Epithelial cell of umbilical artery (primary cell): ENCODE results near the gene SUMO2. TPM values are rescaled to one million over a fixed set of nuclear protein-coding genes. Genes with fewer than 3 reads are reported as not detected.

Experiments
- total RNA-seq: library from RNA; depleted of rRNA; stranded (reverse); fragments of >200 nt; gene quantifications from 2 replicates; pipeline ENCODE4 v1.2.3, GENCODE V29; 2014

The SUMO2 gene
- 137 and 147 TPM in 2 replicates for total RNA-seq

DNA sequence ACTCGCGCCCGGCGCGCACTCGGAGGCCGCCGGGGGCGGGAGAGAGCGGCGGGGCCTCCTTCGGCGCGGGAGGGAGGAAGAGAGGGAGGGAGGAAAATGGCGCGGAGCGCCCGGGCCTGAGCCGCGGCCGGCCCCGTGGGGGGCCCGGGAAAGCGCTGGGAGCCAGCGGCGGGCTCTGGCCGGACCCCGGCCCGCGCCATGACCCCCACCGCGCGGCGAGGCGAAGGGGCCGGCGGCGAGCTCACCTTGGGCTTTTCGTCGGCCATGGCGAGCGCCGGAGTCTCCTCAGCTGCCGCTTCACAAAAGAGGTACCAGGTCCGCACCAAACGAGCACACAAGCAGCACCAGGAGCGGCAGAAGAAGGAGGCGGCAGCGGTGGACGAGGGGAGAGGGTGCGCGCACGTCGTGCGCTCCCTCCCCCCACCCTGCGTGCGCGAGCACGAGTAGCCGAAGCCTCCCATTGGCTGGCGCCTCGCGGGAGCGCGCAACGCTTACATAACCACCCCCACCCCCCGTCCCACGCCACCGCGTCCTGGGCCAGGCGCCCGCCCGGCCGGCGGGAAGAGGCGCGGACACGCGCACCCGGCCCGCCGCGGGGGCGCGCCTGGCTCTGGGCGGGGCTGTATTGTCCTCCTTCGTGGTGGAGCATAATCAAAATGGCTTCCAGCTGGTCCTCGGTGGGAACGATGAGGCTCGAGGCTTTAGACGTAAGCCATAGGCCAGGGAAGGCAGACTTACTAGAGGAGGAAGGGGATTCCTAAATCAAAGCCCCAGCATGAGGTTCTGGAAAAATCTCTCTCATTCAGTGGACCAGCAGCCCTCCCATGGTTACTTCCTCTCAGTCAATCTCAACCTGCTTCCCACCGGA is at the start of gene SUMO2:
TSS of gene SUMO2 (minus strand) at position 391 of the 868 bp plus-strand sequence. CDS start at position 266, 125 bp downstream.

DNA sequence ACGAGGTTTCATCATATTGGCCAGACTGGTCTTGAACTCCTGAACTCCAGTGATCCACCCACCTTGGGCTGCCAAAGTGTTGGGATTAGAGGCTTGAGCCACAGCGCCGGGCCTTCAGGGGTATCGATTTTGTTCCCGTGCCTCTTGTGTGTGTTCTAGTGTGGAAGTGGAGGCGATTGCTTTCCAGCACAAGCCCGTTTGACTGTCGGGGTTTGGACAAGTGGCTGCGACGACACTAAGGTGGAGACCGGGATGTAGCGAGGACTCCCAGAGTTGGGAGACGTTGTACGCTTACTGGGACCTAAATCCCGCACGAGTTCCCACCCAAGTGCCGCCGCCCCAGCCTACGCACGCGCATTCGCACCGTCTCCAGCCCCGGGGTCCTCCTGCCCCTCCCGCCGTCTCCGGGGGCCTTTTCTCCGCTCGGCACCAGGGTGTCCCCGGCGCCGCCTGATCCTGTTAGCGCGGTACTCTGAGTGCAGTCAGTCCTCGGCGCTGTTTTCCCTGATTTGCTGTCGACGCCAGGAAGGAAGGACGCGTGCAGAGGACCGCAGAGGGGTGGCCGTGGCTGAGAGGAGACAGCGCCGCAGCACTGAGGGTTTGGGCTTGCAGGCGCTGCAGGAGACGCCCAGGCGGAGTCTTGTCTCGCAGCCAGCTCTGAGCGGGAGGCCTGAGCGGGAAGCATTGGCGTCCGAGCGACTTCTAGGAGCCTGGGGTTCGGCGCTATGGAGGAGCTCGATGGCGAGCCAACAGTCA is 22.5 kb upstream of the SUMO2 start, which contains the start of gene NUP85:
TSS of gene NUP85 (plus strand) at position 643 of the 756 bp plus-strand sequence. CDS start at position 726, 83 bp downstream.

DNA sequence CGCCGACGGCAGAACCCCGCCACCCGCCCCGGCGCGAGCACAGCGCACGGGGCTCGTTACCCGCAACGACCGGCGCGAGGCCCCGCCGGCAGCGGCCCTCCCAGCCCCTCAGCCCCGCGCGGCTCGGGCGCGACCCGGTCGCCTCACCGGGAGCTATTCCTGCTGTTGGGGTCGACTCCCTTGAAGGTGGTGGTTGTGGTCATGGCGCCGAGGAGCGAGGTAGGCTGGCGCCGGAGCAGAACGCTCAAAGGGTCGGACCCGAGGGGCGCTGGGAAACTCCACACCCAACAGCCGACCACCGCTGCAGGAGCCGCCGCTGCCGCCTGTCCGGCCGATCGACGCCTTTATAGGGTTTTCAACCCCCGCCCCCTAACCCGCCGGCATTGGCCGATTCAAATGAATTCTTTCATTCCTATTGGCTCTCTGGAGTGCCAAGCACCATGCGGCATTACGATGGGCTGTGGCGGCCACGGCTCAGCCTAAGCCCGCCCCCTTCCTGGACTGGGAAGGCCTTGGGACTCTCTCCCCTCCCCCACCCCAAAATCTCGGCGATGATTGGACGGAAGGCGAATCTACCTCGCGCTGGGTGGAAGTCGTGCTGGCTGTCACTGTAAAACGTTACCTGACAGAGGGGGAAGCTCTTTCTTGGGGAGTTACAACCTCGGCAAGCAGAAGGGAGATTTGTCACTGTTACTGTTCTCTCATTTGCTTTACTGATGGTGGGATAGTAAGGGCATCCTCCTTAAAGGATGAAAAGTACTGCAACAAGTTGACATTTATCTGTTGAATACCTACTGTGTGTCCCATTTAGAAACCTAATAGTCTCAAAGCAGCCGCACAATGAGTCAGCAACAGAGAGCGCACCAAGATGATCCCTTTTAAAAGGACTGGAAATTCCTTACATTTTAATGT is 28.3 kb downstream of the SUMO2 start, which contains the start of gene JPT1:
TSS of gene JPT1 (minus strand) at position 318 of the 912 bp plus-strand sequence. CDS start at position 203, 115 bp downstream.

DNA sequence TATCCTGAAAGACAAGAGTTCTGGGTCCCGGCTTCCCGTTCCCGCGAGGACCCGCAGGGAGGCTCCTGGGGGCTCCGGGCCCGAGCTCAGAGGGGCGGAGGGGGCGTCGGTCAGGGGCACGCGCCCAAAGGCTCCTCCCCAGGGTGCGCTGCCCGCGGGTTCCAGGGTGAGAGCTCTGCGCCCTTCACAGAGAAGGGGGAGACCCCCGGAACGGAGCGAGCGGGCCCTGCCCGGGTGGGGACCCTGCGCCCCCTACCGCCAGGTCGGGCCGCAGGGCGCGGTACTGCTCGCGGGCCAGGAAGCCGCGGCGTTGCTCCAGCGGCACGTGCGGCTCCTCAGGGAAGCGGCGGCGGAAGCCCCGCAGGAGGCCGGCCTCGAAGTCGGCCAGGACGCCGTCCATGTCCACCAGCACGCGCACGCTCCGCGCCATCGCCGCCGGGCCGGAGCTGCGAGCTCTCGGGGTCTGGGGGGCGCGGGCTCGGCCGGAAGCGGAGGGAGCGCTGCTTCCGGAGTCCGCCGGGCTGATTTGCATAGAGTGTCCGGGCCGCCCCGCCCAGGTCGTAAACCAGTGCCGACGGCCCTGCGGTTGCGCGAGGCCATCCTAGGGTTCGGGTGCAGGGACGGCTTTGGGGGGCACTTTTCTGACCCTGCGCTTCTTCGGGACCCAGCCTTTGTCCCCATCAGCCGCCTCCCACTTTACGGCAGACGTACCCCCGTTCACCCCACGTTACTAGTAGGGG is 51.3 kb downstream of the SUMO2 start, which contains the start of gene NT5C:
TSS of gene NT5C (minus strand) at position 465 of the 740 bp plus-strand sequence. CDS start at position 430, 35 bp downstream.

Other genes with a start within 250 kb of the SUMO2 start
- not detected in 2 replicates for gene OTOP3, start 247.1 kb downstream of the SUMO2 start, total RNA-seq
- 12.3 and 21.7 TPM in 2 replicates for gene HID1, start 210.2 kb downstream of the SUMO2 start, total RNA-seq
- 13.4 and 18.8 TPM in 2 replicates for gene CDR2L, start 195.3 kb downstream of the SUMO2 start, total RNA-seq
- gene MRPL58, start 170.3 kb downstream of the SUMO2 start, total RNA-seq = 45.1 and 46.4 TPM in 2 replicates
- gene ATP5PD, start 136.0 kb downstream of the SUMO2 start, total RNA-seq = 221 and 285 TPM in 2 replicates
- 10.1 and 13.2 TPM in 2 replicates for gene KCTD2, start 135.7 kb downstream of the SUMO2 start, total RNA-seq
- gene SLC16A5, start 95.0 kb downstream of the SUMO2 start, total RNA-seq = 8.8 and 16.9 TPM in 2 replicates
- 1.6 and 2.0 TPM in 2 replicates for gene ARMC7, start 73.0 kb downstream of the SUMO2 start, total RNA-seq
- 28.1 and 57.2 TPM in 2 replicates for gene NT5C, start 51.2 kb downstream of the SUMO2 start, total RNA-seq
- 225 and 262 TPM in 2 replicates for gene JPT1, start 28.4 kb downstream of the SUMO2 start, total RNA-seq
- gene NUP85, start 22.7 kb upstream of the SUMO2 start, total RNA-seq = 42.9 and 45.9 TPM in 2 replicates
- gene GGA3, start 78.6 kb upstream of the SUMO2 start, total RNA-seq = 8.4 and 10.6 TPM in 2 replicates
- gene MRPS7, start 78.9 kb upstream of the SUMO2 start, total RNA-seq = 82.8 and 85.8 TPM in 2 replicates
- 10.4 and 13.4 TPM in 2 replicates for gene MIF4GD, start 88.3 kb upstream of the SUMO2 start, total RNA-seq
- gene SLC25A19, start 106.5 kb upstream of the SUMO2 start, total RNA-seq = 12.3 and 17.6 TPM in 2 replicates
- 81.9 and 101 TPM in 2 replicates for gene GRB2, start 222.7 kb upstream of the SUMO2 start, total RNA-seq